ENCODE measurements around the gene ITGB5.

ITGB5 gene

DNA sequence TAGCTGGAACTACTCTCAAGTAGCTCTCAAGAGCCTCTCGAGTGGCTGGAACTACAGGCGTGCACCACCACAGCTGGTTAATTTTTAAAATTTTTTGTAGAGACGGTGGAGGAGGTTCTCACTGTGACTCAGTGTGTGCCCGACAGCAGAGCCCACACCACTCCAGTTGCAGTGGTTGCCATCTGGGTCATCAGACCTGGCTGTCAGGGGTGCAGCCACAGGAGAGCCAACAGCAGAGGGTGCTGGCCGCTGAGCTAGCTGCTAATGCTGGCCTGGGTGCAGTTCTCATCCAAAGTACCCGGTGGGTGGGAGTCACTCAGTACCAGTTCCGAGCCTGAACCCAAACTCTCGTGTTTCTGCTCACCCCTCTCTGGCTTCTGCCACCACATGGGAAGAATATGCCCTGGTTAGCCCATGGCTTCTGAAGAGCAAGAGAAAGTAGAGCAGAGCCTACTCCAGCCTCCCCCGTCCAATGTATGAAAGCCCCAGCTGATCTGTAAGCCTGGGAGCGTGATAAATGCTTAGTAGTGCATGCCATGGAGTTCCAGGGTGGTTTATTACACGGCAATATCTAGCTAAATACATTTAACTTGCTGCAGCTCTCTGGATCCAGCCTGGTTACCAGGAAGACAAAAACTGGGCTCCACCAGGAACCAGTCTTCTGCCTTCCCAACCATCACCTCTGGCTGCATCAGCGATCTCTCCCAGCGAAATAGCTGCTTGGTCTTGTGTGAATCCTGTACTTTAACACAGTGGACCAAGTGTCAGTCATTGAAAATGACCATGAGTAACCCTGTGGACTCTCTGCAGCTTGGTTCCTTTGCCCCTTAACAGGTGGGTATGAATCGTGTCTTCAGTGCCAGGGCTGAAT, 139.8 kb downstream of the ITGB5 start:
- no peak for DNase-seq

DNA sequence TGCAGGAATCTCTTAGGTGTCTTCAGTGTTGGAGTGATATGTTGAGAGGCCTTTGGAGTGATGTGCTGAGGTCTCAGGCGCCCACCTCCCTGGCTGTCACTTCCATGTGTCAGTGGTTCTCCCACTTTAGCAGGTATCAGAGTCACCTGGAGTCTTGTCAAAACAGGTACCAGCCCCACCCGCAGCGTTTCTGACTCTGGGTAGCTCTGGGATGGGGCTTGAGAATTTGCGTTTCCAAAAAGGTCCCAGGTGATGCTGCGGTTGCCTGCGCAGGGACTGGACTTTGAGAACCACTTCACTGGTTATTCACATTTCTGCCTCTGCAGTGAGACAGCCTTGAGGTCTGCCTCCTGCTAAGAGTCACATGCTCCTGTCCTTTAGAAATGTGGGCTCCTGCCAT, 141.4 kb downstream of the ITGB5 start:
- DNase-seq = no peak

GRCh38 chr3:124741027-124741426, 146.1 kb downstream of the ITGB5 start:
- no peak for DNase-seq

DNA sequence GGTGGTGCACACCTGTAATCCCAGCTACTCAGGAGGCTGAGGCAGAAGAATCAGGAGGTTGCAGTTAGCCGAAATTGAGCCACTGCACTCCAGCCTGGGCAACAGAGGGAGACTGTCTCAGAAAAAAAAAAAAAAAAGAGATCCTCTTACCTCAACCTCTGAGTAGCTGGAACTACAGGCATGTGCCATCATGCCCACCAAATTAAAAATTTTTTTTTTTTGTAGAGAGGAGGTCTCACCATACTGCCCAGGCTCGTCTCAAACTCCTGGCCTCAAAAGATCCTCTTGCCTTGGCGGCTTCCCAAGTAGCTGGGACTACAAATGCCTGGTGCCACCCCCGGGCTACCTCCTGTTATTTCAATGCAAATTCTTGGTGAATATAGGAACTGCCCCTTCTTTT, 155.4 kb downstream of the ITGB5 start:
- DNase-seq = no peak

DNA sequence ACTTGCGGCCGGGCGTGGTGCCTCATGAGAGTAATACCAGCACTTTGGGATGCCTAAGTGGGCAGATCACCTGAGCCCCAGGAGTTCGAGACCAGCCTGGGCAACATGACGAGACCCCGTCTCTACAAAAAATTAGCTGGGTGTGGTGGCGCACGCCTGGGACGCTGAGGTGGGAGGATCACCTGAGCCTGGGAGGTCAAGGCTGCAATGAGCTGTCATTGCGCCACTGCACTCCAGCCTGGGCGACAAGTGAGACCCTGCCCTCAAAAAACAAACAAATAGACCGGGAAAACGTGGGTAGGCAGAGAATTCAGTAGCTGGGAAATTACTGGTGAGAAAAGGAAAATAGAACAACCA, 156.2 kb downstream of the ITGB5 start:
- no peak for DNase-seq

DNA sequence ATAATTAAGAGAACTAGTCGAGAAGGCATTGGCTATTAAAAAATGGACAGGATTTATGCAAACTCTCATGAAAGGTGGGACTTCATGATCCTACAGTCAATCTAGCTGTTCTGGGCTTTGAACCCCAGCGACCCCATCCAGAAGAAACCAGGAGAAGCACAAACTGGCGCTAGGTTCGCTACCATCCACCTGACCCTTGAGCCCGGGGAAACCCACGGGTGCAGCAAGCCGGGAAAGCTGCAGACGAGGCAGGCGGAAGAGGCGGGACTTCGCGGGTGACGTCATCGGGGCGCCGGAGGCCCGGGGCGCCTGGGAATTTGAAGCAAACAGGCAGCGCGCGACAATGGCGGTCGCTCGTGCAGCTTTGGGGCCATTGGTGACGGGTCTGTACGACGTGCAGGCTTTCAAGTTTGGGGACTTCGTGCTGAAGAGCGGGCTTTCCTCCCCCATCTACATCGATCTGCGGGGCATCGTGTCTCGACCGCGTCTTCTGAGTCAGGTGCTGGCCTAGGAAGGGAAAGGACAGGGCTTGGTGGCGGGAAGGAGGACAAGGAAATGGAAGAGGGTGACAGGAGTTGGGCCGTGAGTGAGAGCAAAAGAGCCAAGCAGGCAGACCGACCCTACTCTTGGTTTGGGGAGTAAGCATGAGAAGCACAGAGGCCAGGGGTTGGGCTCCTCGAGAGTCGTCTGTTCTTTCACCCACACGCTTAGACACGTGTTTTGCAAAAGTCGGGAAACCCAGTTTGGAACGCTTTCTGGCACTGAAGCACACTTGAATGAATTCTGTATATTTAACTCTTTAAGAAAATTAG, 156.8 kb downstream of the ITGB5 start, which contains the start of gene UMPS:
TSS of gene UMPS (plus strand) at position 324 of the 812 bp plus-strand sequence. CDS start at position 344, 20 bp downstream.
- peak; percentile 95 for DNase-seq

GRCh38 chr3:124722589-124722988, 164.6 kb downstream of the ITGB5 start:
- DNase-seq = no peak

GRCh38 chr3:124714223-124714853, 172.8 kb downstream of the ITGB5 start:
- DNase-seq = no peak

All from NCI-H146 (cell line).